ENCODE results near the gene ZNF683. TPM values are rescaled to one million over a fixed set of nuclear protein-coding genes. Genes with fewer than 3 reads are reported as not detected.
"Not testable (repeated sequence)": the region's sequence is repeated elsewhere in the genome, so short reads cannot be mapped to it uniquely, and the experiment has no call there.

Gene ZNF683
- total and polyA plus RNA-seq, 4 donors = 0.14 TPM; not detected in 3

- Histone ChIP-seq H3K36me3 (ENCODE audit: control insufficient read depth, insufficient read depth, low read length) (no peaks in the 10 kb centered on the region), H3K4me1 (ENCODE audit: control insufficient read depth, insufficient read depth, low read length) (no peaks in the 10 kb centered on the region), H3K27ac (ENCODE audit: low read depth, low read length) (no peak overlapping the region), H3K4me3 (ENCODE audit: low read depth, low read length) (no peak overlapping the region), H3K27me3 (ENCODE audit: control insufficient read depth, insufficient read depth, low read length) (no peaks in the 10 kb centered on the region), H3K9me3 (ENCODE audit: control insufficient read depth, insufficient read depth, low read length) (no peaks in the 10 kb centered on the region)
- WGBS (ENCODE audit: insufficient coverage) = 82% methylated on average over 6 of the region's 7 CpGs
- DNase-seq (ENCODE audit: low read depth in 4 of 6, low spot score in 6 of 6) = no peak
Observed at GRCh38 chr1:26387447-26387846, 14.9 kb upstream of the ZNF683 start.

- H3K27me3 ChIP-seq (ENCODE audit: control insufficient read depth, insufficient read depth, low read length); H3K27ac ChIP-seq (ENCODE audit: low read depth, low read length); H3K9me3 ChIP-seq (ENCODE audit: control insufficient read depth, insufficient read depth, low read length); DNase-seq (ENCODE audit: low read depth in 4 of 6, low spot score in 6 of 6); H3K4me3 ChIP-seq (ENCODE audit: low read depth, low read length); H3K36me3 ChIP-seq (ENCODE audit: control insufficient read depth, insufficient read depth, low read length); H3K4me1 ChIP-seq (ENCODE audit: control insufficient read depth, insufficient read depth, low read length): not testable (repeated sequence)
- WGBS (ENCODE audit: insufficient coverage) = no CpG with 5 or more reads among the region's 3 CpGs
Observed at GRCh38 chr1:26385063-26385462, 12.5 kb upstream of the ZNF683 start.

GRCh38 chr1:26384076-26384475 lies 11.5 kb upstream of the ZNF683 start:
- no peaks in the 10 kb centered on the region for H3K9me3 ChIP-seq (ENCODE audit: control insufficient read depth, insufficient read depth, low read length)
- H3K27ac ChIP-seq (ENCODE audit: low read depth, low read length) = no peak overlapping the region
- H3K36me3 ChIP-seq (ENCODE audit: control insufficient read depth, insufficient read depth, low read length) = no peaks in the 10 kb centered on the region
- H3K27me3 ChIP-seq (ENCODE audit: control insufficient read depth, insufficient read depth, low read length) = no peaks in the 10 kb centered on the region
- WGBS (ENCODE audit: insufficient coverage) = 92% methylated on average over 1 of the region's 3 CpGs
- H3K4me3 ChIP-seq (ENCODE audit: low read depth, low read length) = no peak overlapping the region
- no peaks in the 10 kb centered on the region for H3K4me1 ChIP-seq (ENCODE audit: control insufficient read depth, insufficient read depth, low read length)
- DNase-seq (ENCODE audit: low read depth in 4 of 6, low spot score in 6 of 6) = no peak

- H3K27ac ChIP-seq (ENCODE audit: low read depth, low read length) = no peak overlapping the region
- no peaks in the 10 kb centered on the region for H3K4me1 ChIP-seq (ENCODE audit: control insufficient read depth, insufficient read depth, low read length)
- 75% methylated on average over 1 of the region's 3 CpGs for WGBS (ENCODE audit: insufficient coverage)
- no peaks in the 10 kb centered on the region for H3K36me3 ChIP-seq (ENCODE audit: control insufficient read depth, insufficient read depth, low read length)
- no peaks in the 10 kb centered on the region for H3K27me3 ChIP-seq (ENCODE audit: control insufficient read depth, insufficient read depth, low read length)
- no peaks in the 10 kb centered on the region for H3K9me3 ChIP-seq (ENCODE audit: control insufficient read depth, insufficient read depth, low read length)
- no peak for DNase-seq (ENCODE audit: low read depth in 4 of 6, low spot score in 6 of 6)
- no peak overlapping the region for H3K4me3 ChIP-seq (ENCODE audit: low read depth, low read length)
Observed at GRCh38 chr1:26378879-26379251, 6.3 kb upstream of the ZNF683 start.

GRCh38 chr1:26378088-26378878 lies 5.7 kb upstream of the ZNF683 start:
- H3K27me3 ChIP-seq (ENCODE audit: control insufficient read depth, insufficient read depth, low read length) = no peaks in the 10 kb centered on the region
- no peak overlapping the region for H3K4me3 ChIP-seq (ENCODE audit: low read depth, low read length)
- WGBS (ENCODE audit: insufficient coverage) = 48% methylated on average over 2 of the region's 5 CpGs
- no peak overlapping the region for H3K27ac ChIP-seq (ENCODE audit: low read depth, low read length)
- H3K9me3 ChIP-seq (ENCODE audit: control insufficient read depth, insufficient read depth, low read length) = no peaks in the 10 kb centered on the region
- no peaks in the 10 kb centered on the region for H3K36me3 ChIP-seq (ENCODE audit: control insufficient read depth, insufficient read depth, low read length)
- DNase-seq (ENCODE audit: low read depth in 4 of 6, low spot score in 6 of 6) = no peak
- no peaks in the 10 kb centered on the region for H3K4me1 ChIP-seq (ENCODE audit: control insufficient read depth, insufficient read depth, low read length)

- WGBS (ENCODE audit: insufficient coverage) = 100% methylated on average over 2 of the region's 4 CpGs
- no peaks in the 10 kb centered on the region for H3K9me3 ChIP-seq (ENCODE audit: control insufficient read depth, insufficient read depth, low read length)
- no peaks in the 10 kb centered on the region for H3K36me3 ChIP-seq (ENCODE audit: control insufficient read depth, insufficient read depth, low read length)
- no peaks in the 10 kb centered on the region for H3K4me1 ChIP-seq (ENCODE audit: control insufficient read depth, insufficient read depth, low read length)
- no peak overlapping the region for H3K4me3 ChIP-seq (ENCODE audit: low read depth, low read length)
- H3K27me3 ChIP-seq (ENCODE audit: control insufficient read depth, insufficient read depth, low read length) = no peaks in the 10 kb centered on the region
- DNase-seq (ENCODE audit: low read depth in 4 of 6, low spot score in 6 of 6) = no peak
- no peak overlapping the region for H3K27ac ChIP-seq (ENCODE audit: low read depth, low read length)
Observed at GRCh38 chr1:26376050-26376449, 3.5 kb upstream of the ZNF683 start.

- Histone ChIP-seq H3K9me3 (ENCODE audit: control insufficient read depth, insufficient read depth, low read length) (no peaks in the 10 kb centered on the region), H3K36me3 (ENCODE audit: control insufficient read depth, insufficient read depth, low read length) (no peaks in the 10 kb centered on the region), H3K4me1 (ENCODE audit: control insufficient read depth, insufficient read depth, low read length) (no peaks in the 10 kb centered on the region), H3K27me3 (ENCODE audit: control insufficient read depth, insufficient read depth, low read length) (no peaks in the 10 kb centered on the region), H3K4me3 (ENCODE audit: low read depth, low read length) (no peak overlapping the region), H3K27ac (ENCODE audit: low read depth, low read length) (no peak overlapping the region)
- WGBS (ENCODE audit: insufficient coverage) = 52% methylated on average over 2 of the region's 6 CpGs
- DNase-seq (ENCODE audit: low read depth in 4 of 6, low spot score in 6 of 6) = no peak
Observed at GRCh38 chr1:26375081-26375480, 2.5 kb upstream of the ZNF683 start.

GRCh38 chr1:26374361-26374760 lies 1.8 kb upstream of the ZNF683 start:
- 52% methylated on average over 2 of the region's 2 CpGs for WGBS (ENCODE audit: insufficient coverage)
- not testable (repeated sequence) for H3K27ac ChIP-seq (ENCODE audit: low read depth, low read length)

GRCh38 chr1:26373789-26374188 lies 1.2 kb upstream of the ZNF683 start:
- Histone ChIP-seq H3K27ac (ENCODE audit: low read depth, low read length) (no peak overlapping the region), H3K36me3 (ENCODE audit: control insufficient read depth, insufficient read depth, low read length) (no peaks in the 10 kb centered on the region), H3K4me1 (ENCODE audit: control insufficient read depth, insufficient read depth, low read length) (no peaks in the 10 kb centered on the region), H3K27me3 (ENCODE audit: control insufficient read depth, insufficient read depth, low read length) (no peaks in the 10 kb centered on the region), H3K4me3 (ENCODE audit: low read depth, low read length) (no peak overlapping the region), H3K9me3 (ENCODE audit: control insufficient read depth, insufficient read depth, low read length) (no peaks in the 10 kb centered on the region)
- 33% methylated on average over 2 of the region's 2 CpGs for WGBS (ENCODE audit: insufficient coverage)
- no peak for DNase-seq (ENCODE audit: low read depth in 4 of 6, low spot score in 6 of 6)

More at GRCh38 chr1:26374361-26374760, 1.8 kb upstream of the ZNF683 start:
- not testable (repeated sequence) for DNase-seq (ENCODE audit: low read depth in 4 of 6, low spot score in 6 of 6); H3K36me3 ChIP-seq (ENCODE audit: control insufficient read depth, insufficient read depth, low read length); H3K9me3 ChIP-seq (ENCODE audit: control insufficient read depth, insufficient read depth, low read length); H3K4me3 ChIP-seq (ENCODE audit: low read depth, low read length); H3K27me3 ChIP-seq (ENCODE audit: control insufficient read depth, insufficient read depth, low read length); H3K4me1 ChIP-seq (ENCODE audit: control insufficient read depth, insufficient read depth, low read length)

- H3K4me3 ChIP-seq (ENCODE audit: low read depth, low read length) = no peak overlapping the region
- H3K9me3 ChIP-seq (ENCODE audit: control insufficient read depth, insufficient read depth, low read length) = no peaks in the 10 kb centered on the region
- no peaks in the 10 kb centered on the region for H3K36me3 ChIP-seq (ENCODE audit: control insufficient read depth, insufficient read depth, low read length)
- no peak overlapping the region for H3K27ac ChIP-seq (ENCODE audit: low read depth, low read length)
- no peaks in the 10 kb centered on the region for H3K4me1 ChIP-seq (ENCODE audit: control insufficient read depth, insufficient read depth, low read length)
- WGBS (ENCODE audit: insufficient coverage) = no CpG with 5 or more reads among the region's 4 CpGs
- no peaks in the 10 kb centered on the region for H3K27me3 ChIP-seq (ENCODE audit: control insufficient read depth, insufficient read depth, low read length)
- DNase-seq (ENCODE audit: low read depth in 4 of 6, low spot score in 6 of 6) = no peak
Observed at GRCh38 chr1:26373281-26373680, 731 bp upstream of the ZNF683 start.

Data from spinal cord (tissue), 10 donors.